ENCODE results near the gene MORN3.
"Not testable (repeated sequence)": the region's sequence is repeated elsewhere in the genome, so short reads cannot be mapped to it uniquely, and the experiment has no call there.

Gene MORN3

DNA sequence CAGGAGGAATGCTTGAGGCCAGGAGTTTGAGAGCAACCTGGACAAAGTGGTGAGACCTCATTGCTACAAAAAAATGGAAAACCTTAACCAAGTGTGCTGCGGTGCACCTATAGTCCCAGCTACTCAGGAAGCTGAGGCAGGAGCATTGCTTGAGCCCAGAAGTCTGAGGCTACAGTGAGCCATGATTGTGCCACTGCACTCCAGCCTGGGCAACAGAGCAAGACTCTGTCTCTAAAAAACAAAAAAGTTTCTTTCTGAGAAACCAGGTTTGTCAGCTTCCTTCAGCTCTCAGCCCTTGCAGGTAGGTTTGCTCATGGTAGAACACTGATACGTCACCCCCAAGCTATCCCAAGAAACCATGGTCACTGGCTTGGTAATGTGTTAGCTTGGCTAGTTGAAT, 20.0 kb upstream of the MORN3 start:
- no peak for DNase-seq

DNA sequence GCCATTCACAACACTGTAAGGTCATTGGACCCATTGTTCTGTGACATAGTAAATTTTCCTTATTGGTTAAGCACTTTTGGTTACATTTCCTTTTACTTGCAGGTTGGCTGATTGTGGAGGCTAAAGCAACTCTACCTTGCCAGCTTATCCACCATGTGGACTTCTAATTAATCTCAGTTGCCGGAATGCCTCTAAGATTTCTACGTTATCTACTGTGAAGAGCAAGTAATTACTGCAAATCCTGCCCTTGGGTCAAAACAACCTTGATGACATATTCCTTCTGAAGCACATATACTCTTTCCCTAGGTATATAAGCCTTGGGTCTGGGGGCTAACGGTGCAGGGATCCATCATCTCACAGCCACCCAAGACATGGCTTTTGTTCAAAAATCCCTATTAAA, 19.5 kb upstream of the MORN3 start:
- DNase-seq: no peak

GRCh38 chr12:121679661-121680197, 10.3 kb upstream of the MORN3 start:
- not testable (repeated sequence) for DNase-seq

GRCh38 chr12:121678716-121679300, 9.4 kb upstream of the MORN3 start:
- no peak for DNase-seq

- no peak for DNase-seq
These were observed 8.9 kb upstream of the MORN3 start for GRCh38 chr12:121678305-121678704.

DNA sequence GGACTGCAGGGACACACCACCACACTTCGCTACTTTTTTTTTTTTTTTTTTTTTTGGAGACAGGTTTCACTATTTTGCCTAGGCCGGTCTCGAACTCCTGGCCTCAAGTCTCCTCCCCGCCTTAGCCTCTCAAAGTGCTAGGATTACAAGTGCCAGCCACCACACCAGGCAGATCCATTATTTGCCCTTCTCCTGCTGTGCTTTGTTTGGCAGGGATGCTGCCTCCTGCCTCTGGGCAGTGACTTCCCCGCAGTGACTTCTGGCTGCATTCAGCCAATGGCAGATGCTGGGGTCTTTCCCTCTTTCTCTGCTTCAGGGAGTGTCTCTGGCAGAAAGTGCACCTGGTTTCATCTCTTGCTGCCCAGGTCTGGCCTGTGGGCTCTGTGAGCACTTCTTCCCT, 6.7 kb upstream of the MORN3 start:
- DNase-seq: no peak

- DNase-seq: peak; percentile 85
These were observed 3.6 kb upstream of the MORN3 start for GRCh38 chr12:121673013-121673511.

DNA sequence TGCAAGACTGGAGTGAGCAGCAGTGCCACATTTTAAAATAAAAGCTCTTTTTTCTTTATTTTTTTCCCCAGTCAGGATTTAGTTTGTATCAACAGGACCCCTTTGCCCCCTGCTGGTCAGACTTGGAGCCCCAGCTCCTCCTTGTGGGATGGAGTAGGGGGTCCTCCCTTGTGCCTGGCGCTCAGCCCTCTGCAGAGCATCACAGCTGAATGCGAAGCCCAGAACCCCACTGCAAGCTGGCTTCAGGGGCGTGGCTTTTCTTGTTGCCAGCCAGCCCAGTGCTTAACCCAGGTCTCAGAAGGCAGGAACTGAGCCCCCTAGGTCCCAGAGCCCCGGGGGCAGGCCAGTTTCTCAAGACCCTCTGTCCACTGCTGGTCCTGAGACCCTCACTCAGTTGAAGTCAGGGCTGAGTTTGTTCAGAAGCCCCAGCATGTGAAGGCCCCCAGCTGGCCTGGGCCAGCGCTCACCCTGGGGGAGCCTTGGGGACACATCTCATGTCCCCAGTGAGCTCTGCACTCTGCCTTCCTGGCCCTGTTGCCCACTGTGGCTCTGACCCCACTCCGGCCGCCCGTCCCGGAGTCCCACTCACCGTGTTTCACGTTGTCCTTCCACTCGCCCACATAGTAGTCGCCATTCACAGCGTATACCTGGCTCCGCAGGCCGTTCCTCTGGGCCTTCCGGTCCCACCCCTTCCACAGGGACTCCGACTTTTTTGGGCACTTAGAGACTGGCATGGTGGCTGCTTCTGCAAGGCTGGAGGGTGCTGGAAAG, 519 bp downstream of the MORN3 start:
- DNase-seq: peak; percentile 63

- DNase-seq: not testable (repeated sequence)
These were observed 2.6 kb downstream of the MORN3 start for GRCh38 chr12:121666829-121667228.

- no peak for DNase-seq
These were observed 5.9 kb downstream of the MORN3 start for GRCh38 chr12:121663610-121663929.

DNA sequence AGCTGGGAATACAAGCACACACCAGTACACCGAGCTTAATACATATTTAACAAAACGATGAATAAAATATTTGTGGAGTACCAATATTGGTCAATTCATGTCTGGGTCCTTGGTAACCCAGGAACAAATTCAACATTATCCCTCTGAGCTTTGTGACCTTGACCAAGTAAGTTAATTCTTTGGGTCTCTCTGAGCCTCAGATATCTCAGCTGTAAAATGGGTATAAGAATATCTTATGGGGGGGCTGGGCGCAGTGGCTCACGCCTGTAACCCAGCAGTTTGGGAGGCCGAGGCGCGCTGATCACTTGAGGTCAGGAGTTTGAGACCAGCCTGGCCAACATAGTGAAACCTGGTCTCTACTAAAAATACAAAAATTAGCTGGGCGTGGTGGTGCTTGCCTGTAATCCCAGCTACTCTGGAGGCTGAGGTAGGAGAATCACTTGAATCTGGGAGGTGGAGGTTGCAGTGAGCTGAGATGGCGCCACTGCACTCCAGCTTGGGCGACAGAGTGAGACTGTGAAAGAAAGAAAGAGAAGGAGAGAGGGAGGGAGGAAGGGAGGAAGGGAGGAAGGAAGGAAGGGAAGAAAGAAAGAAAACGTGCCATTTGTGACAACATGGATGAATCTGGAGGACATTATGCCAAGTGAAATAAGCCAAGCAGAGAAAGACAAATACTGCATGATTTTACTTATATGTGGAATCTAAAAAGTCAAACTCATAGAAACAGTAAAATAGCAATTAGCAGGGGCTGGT, 7.9 kb downstream of the MORN3 start:
- DNase-seq: not testable (repeated sequence)

DNA sequence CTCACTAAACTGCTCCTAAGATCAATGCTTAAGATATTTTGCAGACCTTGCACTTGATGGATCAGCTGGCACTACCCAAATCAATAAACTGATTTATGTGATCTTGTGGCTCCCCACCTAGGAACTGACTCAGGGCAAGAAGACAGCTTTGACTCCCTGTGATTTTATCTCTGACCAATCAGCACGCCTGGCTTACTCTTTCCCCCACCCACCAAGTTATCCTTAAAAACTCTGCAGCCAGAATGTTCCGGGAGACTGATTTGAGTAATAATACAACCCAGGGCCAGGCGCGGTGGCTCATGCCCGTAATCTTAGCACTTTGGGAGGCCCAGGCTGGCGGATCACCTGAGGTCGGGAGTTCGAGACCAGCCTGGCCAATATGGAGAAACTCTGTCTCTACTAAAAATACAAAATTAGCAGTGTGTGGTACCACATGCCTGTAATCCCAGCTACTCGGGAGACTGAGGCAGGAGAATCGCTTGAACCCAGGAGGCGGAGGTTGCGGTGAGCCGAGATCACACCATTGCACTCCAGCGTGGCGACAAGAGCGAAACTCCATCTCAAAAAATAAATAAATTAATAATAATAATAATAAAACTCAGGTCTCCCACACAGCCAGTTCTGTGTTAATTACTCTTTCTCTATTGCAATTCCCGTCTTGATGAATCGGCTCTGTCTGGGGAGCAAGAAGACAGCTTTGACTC, 12.0 kb downstream of the MORN3 start:
- DNase-seq: no peak

GRCh38 chr12:121656122-121656521, 13.3 kb downstream of the MORN3 start:
- DNase-seq: no peak

DNA sequence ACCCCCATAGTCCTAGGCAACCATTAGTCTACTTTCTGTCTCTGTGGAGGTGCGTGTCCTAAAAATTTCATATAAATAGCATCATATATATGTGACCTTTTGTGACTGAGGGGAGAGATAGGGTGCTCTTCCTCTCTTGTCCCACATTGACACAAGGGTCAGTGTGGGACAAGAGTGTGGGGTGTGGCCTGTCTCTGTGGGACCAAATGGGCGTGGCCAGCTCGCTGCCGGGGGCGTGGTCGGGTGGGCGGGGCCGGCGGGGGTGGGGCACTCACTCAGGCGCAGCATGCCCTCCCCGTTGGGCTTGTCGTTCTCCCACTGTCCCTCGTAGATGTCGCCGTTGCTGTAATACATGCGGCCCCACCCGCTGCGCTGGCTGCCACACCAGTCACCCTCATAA, 15.5 kb downstream of the MORN3 start:
- no peak for DNase-seq

DNA sequence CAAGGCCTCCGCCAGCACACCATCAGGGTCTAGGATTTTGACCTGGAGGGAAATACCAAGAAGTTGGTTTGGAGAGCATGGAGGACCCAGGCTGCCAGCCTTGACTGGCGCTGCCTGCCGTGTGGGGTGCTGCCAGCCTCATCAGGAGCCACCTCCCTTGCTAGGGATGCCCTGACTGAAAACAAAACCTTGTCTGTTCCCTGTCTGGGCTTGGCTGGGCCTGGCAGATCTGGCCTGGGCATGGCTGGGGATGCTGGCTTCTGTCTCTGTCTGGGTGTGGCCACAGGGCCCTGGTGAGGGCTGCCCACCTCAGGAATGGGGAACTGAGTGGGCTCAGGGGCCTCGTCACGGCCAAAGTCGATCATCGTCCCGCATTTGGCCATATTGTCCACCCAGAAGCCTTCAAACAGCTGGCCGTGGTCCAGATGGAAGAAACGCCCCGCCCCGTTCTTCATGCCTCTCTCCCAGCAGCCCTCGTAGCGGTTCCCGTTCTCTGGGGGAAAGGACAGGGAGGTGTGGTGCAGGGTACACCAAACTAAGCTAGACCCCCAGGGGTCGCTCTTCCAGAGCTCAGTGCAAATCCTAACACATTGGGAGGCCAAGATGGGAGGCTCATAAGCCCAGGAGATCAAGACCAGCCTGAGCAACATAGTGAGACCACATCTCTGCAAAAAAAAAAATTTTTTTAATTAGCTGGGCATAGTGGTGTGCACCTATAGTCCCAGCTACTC, 16.5 kb downstream of the MORN3 start:
- no peak for DNase-seq

DNA sequence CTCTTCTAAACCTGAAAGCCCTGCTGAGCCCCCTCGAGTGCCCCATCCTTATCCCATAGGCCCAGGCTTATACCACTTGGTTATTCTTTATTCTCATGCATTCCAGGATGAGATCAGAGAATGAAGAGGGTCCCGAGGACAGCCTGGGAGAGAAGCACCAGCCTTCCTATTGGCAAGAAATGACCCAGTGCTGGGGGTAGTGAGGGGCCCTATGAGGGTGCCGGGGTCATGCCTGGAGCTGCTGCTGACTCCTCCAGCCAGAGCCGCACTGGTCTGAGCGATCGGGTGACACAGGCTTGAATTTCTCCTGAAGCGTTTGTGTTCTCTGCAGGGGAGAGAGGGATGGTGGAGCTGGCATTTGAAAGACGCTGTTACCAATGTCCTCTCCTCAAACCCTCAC, 18.1 kb downstream of the MORN3 start:
- no peak for DNase-seq

DNA sequence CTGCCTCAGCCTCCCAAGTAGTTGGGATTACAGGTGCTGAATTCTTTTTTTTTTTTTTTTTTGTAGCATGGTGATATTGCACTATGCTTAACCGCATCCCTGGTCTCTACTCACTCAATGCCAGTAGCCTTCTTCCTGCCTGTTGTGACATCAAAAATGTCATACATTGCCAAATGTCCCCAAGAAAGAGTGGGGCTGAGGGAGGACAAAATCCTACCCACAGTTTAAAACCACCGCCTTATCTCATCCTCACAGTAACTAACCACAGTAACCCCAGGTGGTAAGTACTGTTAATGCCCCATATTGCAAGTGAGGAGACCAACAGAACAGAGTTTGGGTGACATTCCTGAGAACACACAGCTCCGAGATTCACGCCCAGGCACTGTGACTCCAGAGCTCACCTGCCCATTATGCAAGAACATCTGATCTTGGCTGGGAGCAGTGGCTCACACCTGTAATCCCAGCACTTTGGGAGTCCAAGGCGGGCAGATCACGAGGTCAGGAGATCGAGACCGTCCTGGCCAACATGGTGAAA, 19.6 kb downstream of the MORN3 start:
- DNase-seq: no peak

- no peak for DNase-seq
These were observed 20.1 kb downstream of the MORN3 start for GRCh38 chr12:121649322-121649721.

GRCh38 chr12:121648458-121649028, 20.9 kb downstream of the MORN3 start:
- DNase-seq: no peak

DNA sequence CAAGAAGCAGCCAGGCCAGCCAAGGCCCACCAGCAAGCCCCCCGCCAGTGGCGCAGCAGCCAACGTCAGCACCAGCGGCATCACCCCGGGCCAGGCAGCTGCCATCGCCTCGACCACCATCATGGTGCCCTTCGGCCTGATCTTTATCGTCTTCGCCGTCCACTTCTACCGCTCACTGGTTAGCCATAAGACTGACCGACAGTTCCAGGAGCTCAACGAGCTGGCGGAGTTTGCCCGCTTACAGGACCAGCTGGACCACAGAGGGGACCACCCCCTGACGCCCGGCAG, 28.2 kb downstream of the MORN3 start:
- no peak for DNase-seq

DNA sequence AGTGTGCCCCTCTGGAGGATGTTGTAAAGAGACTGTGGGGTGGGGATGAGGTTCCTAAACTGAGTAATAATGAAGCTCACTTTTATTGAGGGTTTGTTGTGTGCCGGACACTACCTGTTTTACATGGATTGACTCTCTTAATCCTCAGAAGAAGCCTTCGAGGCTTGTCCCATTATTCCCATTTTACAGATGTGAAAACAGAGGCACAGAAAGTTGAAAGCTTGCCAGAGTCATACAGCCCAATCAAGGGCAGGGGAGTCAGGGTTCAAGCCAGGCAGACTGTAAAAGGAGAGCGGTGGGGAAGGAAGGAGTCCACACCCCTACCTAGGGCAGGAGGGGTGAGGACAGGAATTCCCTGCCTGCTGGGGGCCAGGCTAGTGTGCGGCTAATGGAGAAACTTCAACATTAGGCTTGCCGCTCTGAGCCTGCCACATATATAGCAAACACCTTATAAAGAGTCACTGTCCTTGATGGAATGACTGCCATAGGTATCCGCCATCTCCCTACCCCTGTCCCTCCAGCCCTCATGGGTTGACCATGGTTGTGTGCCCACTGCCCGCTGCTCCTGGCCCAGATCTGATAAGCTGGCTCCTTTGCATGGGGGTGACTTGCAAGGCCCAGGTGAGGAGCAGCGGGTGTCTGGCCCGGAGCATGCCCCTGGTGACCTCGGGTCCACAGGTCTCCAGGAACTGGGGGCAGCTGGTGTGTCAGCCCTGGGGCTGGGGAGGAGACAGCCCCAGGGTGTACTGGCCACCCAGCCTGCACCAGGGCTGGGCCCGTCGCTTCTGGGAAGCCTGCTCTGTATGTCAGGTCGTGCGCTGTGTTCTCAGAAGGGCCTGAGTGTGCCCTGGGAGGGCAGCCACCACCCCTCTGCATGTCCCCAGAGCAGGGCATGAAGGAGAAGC, 30.9 kb downstream of the MORN3 start:
- no peak for DNase-seq
